ENCODE data around the gene RAPGEF3. TPM values are rescaled to one million over a fixed set of nuclear protein-coding genes. Genes with fewer than 3 reads are reported as not detected.

RAPGEF3 gene
- total RNA-seq, 1 donor from 2014 or later = 165 TPM

GRCh38 chr12:47799357-47799955, 40.8 kb upstream of the RAPGEF3 start:
- Histone ChIP-seq H3K36me3 (peaks cover 47 to 52% of the 10 kb centered on the region in 2 donors), H3K9me3 (no peaks in the 10 kb centered on the region), H3K27me3 (no peaks in the 10 kb centered on the region), H3K4me1 (peaks cover 39 to 59% of the 10 kb centered on the region in 2 donors), H3K4me3 (no peak overlapping the region), H3K27ac (peak overlapping the region; percentile 79 to 85)
- DNase-seq (ENCODE audit: low spot score in 2 of 2) = no peak
- intact Hi-C loops (cut with DNase I) = no loop called here
- no peak for TF ChIP-seq CTCF (IDR thresholded peaks at IDR 0.05)

DNA sequence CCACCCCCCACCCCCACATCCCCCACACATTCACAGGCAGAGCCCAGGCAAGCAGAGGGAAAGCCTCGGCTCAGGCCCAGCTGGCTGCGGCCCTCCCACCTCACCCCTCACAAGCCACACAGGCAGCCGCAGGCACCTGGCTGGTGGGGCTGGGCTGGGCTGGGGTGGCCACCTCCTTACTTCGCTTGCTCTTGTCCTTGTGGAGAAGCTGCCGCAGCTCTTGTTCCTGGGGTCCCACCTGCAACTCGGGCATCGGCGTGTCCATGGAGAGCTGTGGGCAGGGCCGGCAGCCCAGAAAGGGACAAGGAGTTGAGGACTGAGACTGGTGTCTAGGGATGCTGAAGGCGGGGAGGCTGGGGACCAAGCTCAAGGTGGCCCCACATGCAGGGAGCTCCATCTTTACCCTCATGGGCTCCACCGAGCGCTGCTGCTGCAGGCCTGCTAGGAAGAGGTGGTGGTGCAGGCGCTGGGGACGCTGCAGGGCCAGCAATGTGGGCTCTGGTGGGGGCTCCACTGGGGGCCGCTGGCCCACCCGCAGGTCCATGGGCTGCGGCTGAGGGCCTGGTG, 39.8 kb upstream of the RAPGEF3 start:
- intact Hi-C loops (cut with DNase I) = no loop called here
- DNase-seq (ENCODE audit: low spot score in 2 of 2) = no peak
- Histone ChIP-seq H3K36me3 (peaks cover 54 to 57% of the 10 kb centered on the region in 2 donors), H3K4me1 (peaks cover 33 to 49% of the 10 kb centered on the region in 2 donors), H3K27me3 (no peaks in the 10 kb centered on the region), H3K4me3 (no peak overlapping the region), H3K27ac (peak overlapping the region; percentile 44 to 85), H3K9me3 (no peaks in the 10 kb centered on the region)
- no peak for TF ChIP-seq CTCF (IDR thresholded peaks at IDR 0.05)

DNA sequence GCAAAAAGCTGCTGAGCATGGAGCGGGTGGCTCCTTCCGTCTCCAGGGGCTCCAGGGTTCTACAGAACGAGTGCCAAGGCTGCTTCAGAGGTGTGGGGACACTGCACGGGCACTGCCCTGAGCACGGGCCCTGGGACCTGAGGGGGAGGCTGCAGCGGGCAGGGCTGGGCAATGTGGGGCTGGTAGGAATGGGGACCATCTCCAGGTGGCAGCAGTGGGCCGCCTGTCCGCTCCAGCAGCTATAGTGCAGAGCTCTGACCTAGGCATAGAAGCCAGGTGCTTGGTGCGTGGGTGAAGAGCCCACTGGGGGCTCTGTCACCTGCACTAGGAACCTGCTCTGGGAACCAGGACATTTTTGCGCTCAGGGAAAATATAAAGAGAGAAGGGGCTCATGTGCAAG, 38.8 kb upstream of the RAPGEF3 start:
- peak in 2 of 3 experiments; percentile 20 to 24 for TF ChIP-seq CTCF (IDR thresholded peaks at IDR 0.05)
- peaks cover 63 to 67% of the 10 kb centered on the region in 2 donors for H3K36me3 ChIP-seq
- intact Hi-C loops (cut with DNase I) = no loop called here
- H3K9me3 ChIP-seq = no peaks in the 10 kb centered on the region
- no peak overlapping the region for H3K4me3 ChIP-seq
- H3K4me1 ChIP-seq = peaks cover 30 to 39% of the 10 kb centered on the region in 2 donors
- no peaks in the 10 kb centered on the region for H3K27me3 ChIP-seq
- no peak for DNase-seq (ENCODE audit: low spot score in 2 of 2)
- H3K27ac ChIP-seq = peak overlapping the region in 1 of 2 donors; percentile 85

- Histone ChIP-seq H3K27ac (peak overlapping the region in 1 of 2 donors; percentile 20), H3K9me3 (no peaks in the 10 kb centered on the region), H3K4me1 (peaks cover 16 to 23% of the 10 kb centered on the region in 2 donors), H3K36me3 (peaks cover 79 to 83% of the 10 kb centered on the region in 2 donors), H3K4me3 (no peak overlapping the region), H3K27me3 (no peaks in the 10 kb centered on the region)
- intact Hi-C loops (cut with DNase I) = no loop called here
- TF ChIP-seq CTCF (IDR thresholded peaks at IDR 0.05) = no peak
- no peak for DNase-seq (ENCODE audit: low spot score in 2 of 2)
Observed at GRCh38 chr12:47795814-47796411, 37.2 kb upstream of the RAPGEF3 start.

DNA sequence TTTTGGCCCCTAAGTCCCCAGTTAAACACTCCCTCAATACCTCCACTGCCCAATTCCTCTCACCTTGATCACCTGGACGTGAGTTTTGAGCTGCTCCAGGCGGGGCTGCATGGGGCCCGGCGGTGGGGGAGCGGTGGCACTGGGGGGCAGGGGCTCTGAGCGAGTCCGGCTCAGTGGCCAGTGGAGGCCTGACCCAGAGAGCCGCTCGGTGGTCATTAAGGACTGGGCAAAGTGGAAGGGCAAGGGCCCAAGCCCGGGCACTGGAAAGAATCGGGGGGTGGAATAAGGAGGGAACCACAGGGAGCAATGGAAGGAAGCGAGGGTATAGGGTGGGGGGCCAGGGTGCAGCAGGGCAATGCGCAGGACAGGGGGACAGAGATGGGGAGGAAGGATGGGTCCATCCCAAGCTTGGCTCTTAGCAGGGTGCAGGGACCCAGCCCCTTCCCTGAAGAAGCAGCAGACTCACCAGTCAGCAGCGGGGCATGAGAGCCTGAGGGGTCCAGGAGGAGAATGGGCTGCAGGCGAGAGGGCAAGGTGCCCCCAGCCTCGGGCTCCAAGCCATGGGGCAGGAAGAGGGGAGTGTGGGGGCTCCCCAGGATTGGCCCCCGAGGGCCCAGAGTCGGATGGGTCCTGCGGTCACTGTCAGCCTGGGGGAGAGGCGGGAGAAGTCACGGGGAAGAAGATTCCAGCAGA, 36.6 kb upstream of the RAPGEF3 start:
- H3K27ac ChIP-seq = peak overlapping the region; percentile 7 to 20
- H3K27me3 ChIP-seq = no peaks in the 10 kb centered on the region
- no peak for DNase-seq (ENCODE audit: low spot score in 2 of 2)
- H3K36me3 ChIP-seq = peaks cover 85 to 89% of the 10 kb centered on the region in 2 donors
- H3K4me3 ChIP-seq = no peak overlapping the region
- no peaks in the 10 kb centered on the region for H3K9me3 ChIP-seq
- TF ChIP-seq CTCF (IDR thresholded peaks at IDR 0.05) = no peak
- intact Hi-C loops (cut with DNase I) = no loop called here
- H3K4me1 ChIP-seq = peaks cover 15 to 17% of the 10 kb centered on the region in 2 donors
